ENCODE data around the gene PNKP.

Gene PNKP

GRCh38 chr19:49843265-49843664 is 24.1 kb downstream of the PNKP start:
- ChIA-PET CTCF (interaction anchor here (0.6 to 1.5 kb wide), 3 partner anchors 38 to 162 kb away, joined by 3 to 6 read pairs (median 4); no protein-coding TSS in a partner anchor), POLR2A (interaction anchor here (1.8 kb wide), 1 partner anchor 39 kb away, joined by 5 read pairs; no protein-coding TSS in a partner anchor)
- Histone ChIP-seq H3K4me3 (ENCODE audit: low read depth, low read length) (no peak overlapping the region), H3K27ac (ENCODE audit: extremely low read depth, low read depth, low read length) (no peak overlapping the region), H3K4me1 (ENCODE audit: control insufficient read depth, insufficient read depth, low read length) (peaks cover 2% of the 10 kb centered on the region; the same call in 1 of the 2 replicates), H3K36me3 (ENCODE audit: control insufficient read depth in 2 of 2, insufficient read depth in 1 of 2, low read length in 2 of 2) (peaks cover 6 to 30% of the 10 kb centered on the region in 2 experiments), H3K9me3 (ENCODE audit: control insufficient read depth, insufficient read depth, low read depth, low read length) (no peaks in the 10 kb centered on the region)
- no peak for TF ChIP-seq ZNF510 (tag by site-specific recombination; IDR thresholded peaks at IDR 0.05; ENCODE audit: insufficient replicate concordance)

DNA sequence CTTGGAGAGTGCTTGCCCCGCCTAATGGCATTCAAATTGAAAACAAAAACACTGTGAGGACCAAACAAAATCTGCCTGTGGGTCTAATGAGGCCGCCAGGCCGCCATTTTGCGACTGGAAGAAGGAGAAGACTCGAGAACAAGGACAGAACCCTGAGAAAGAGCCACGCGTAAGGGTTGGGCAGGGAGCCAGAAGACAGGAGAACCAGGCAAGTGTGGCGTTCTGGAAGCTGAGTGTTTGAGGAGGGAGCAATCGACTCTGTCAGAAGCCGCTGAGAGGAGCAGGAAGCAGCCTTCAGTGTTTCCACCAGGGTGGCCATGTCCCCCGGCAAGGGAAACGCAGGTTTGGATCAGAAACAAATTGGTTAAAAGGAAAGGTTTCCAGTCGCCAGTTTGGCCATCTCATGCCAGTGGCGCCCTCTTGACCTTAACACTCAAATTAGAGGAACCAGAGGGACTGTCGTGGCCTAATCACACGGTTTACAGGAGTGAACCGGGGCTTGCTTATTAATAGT is 26.6 kb downstream of the PNKP start:
- H3K9me3 ChIP-seq (ENCODE audit: control insufficient read depth, insufficient read depth, low read depth, low read length) = no peaks in the 10 kb centered on the region
- ChIA-PET CTCF (no interaction called here), POLR2A (no interaction called here)
- no peak overlapping the region for H3K27ac ChIP-seq (ENCODE audit: extremely low read depth, low read depth, low read length)
- H3K4me3 ChIP-seq (ENCODE audit: low read depth, low read length) = no peak overlapping the region
- TF ChIP-seq ZNF600 (tag by site-specific recombination; IDR thresholded peaks at IDR 0.05) = peak; percentile 40; the same call in 1 of the 2 replicates
- no peak for TF ChIP-seq SALL2 (tag by site-specific recombination; IDR thresholded peaks at IDR 0.05; ENCODE audit: borderline replicate concordance)
- peaks cover 6 to 55% of the 10 kb centered on the region in 2 experiments for H3K36me3 ChIP-seq (ENCODE audit: control insufficient read depth in 2 of 2, insufficient read depth in 1 of 2, low read length in 2 of 2)
- no peaks in the 10 kb centered on the region for H3K4me1 ChIP-seq (ENCODE audit: control insufficient read depth, insufficient read depth, low read length)

GRCh38 chr19:49840321-49840720 is 27.1 kb downstream of the PNKP start:
- TF ChIP-seq SETDB1 (IDR thresholded peaks at IDR 0.05; ENCODE audit: insufficient read length, low read length) (no peak), KLF16 (tag by site-specific recombination; IDR thresholded peaks at IDR 0.05) (no peak), TRIM28 (IDR thresholded peaks at IDR 0.05; ENCODE audit: borderline replicate concordance, low read length) (no peak), KLF1 (tag by site-specific recombination; IDR thresholded peaks at IDR 0.05) (no peak), ZNF830 (tag by site-specific recombination; IDR thresholded peaks at IDR 0.05; ENCODE audit: low read depth) (no peak), ZNF362 (tag by site-specific recombination; IDR thresholded peaks at IDR 0.05) (no peak), ZNF548 (tag by site-specific recombination; IDR thresholded peaks at IDR 0.05) (no peak)
- TF ChIP-seq, protein P1, sequence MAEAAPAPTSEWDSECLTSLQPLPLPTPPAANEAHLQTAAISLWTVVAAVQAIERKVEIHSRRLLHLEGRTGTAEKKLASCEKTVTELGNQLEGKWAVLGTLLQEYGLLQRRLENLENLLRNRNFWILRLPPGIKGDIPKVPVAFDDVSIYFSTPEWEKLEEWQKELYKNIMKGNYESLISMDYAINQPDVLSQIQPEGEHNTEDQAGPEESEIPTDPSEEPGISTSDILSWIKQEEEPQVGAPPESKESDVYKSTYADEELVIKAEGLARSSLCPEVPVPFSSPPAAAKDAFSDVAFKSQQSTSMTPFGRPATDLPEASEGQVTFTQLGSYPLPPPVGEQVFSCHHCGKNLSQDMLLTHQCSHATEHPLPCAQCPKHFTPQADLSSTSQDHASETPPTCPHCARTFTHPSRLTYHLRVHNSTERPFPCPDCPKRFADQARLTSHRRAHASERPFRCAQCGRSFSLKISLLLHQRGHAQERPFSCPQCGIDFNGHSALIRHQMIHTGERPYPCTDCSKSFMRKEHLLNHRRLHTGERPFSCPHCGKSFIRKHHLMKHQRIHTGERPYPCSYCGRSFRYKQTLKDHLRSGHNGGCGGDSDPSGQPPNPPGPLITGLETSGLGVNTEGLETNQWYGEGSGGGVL (tag by site-specific recombination; IDR thresholded peaks at IDR 0.05) = no peak
- TF ChIP-seq, protein P2, sequence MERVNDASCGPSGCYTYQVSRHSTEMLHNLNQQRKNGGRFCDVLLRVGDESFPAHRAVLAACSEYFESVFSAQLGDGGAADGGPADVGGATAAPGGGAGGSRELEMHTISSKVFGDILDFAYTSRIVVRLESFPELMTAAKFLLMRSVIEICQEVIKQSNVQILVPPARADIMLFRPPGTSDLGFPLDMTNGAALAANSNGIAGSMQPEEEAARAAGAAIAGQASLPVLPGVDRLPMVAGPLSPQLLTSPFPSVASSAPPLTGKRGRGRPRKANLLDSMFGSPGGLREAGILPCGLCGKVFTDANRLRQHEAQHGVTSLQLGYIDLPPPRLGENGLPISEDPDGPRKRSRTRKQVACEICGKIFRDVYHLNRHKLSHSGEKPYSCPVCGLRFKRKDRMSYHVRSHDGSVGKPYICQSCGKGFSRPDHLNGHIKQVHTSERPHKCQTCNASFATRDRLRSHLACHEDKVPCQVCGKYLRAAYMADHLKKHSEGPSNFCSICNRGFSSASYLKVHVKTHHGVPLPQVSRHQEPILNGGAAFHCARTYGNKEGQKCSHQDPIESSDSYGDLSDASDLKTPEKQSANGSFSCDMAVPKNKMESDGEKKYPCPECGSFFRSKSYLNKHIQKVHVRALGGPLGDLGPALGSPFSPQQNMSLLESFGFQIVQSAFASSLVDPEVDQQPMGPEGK (tag by site-specific recombination; IDR thresholded peaks at IDR 0.05) = no peak
- TF ChIP-seq, protein P3, sequence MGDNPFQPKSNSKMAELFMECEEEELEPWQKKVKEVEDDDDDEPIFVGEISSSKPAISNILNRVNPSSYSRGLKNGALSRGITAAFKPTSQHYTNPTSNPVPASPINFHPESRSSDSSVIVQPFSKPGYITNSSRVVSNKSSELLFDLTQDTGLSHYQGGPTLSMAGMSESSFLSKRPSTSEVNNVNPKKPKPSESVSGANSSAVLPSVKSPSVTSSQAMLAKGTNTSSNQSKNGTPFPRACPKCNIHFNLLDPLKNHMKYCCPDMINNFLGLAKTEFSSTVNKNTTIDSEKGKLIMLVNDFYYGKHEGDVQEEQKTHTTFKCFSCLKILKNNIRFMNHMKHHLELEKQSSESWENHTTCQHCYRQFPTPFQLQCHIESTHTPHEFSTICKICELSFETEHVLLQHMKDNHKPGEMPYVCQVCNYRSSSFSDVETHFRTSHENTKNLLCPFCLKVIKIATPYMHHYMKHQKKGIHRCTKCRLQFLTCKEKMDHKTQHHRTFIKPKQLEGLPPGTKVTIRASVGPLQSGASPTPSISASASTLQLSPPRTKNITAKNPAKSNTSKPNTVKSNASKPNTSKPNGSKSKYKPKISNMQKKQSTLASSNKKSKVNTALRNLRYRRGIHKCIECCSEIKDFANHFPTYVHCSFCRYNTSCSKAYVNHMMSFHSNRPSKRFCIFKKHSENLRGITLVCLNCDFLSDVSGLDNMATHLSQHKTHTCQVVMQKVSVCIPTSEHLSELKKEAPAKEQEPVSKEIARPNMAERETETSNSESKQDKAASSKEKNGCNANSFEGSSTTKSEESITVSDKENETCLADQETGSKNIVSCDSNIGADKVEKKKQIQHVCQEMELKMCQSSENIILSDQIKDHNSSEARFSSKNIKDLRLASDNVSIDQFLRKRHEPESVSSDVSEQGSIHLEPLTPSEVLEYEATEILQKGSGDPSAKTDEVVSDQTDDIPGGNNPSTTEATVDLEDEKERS (tag by site-specific recombination; IDR thresholded peaks at IDR 0.05) = no peak
- ChIA-PET POLR2A (interaction anchor here (1.0 kb wide), 1 partner anchor 10 kb away, joined by 3 read pairs; no protein-coding TSS in a partner anchor), CTCF (no interaction called here)
- Histone ChIP-seq H3K27ac (ENCODE audit: extremely low read depth, low read depth, low read length) (no peak overlapping the region), H3K4me3 (ENCODE audit: low read depth, low read length) (no peak overlapping the region), H3K36me3 (ENCODE audit: control insufficient read depth in 2 of 2, insufficient read depth in 1 of 2, low read length in 2 of 2) (peaks cover 6 to 59% of the 10 kb centered on the region in 2 experiments), H3K4me1 (ENCODE audit: control insufficient read depth, insufficient read depth, low read length) (no peaks in the 10 kb centered on the region), H3K9me3 (ENCODE audit: control insufficient read depth, insufficient read depth, low read depth, low read length) (no peaks in the 10 kb centered on the region)

All from HEK293 (cell line).